T-helper 2 cell treated with Interferon-gamma antibody and Interleukin-4, amounts not matched to agents 5 μg/mL and 100 μg/mL, for 36 hours (primary cell): ENCODE data around the gene ARMC9.
"Not testable (repeated sequence)": the region's sequence is repeated elsewhere in the genome, so short reads cannot be mapped to it uniquely, and the experiment has no call there.

Source experiments
- DNase-seq: peaks from one replicate; pipeline ENCODE4 v3.0.0; 2021; ENCODE audit warnings: low spot score
- H3K27ac Mint-ChIP-seq: one replicate; pipeline ENCODE4 v1.8.0; 2021; ENCODE audit warnings: mild to moderate bottlenecking, mixed read lengths
- H3K27me3 Mint-ChIP-seq: one replicate; pipeline ENCODE4 v1.8.0; 2021; ENCODE audit warnings: low read depth, mixed read lengths
- H3K36me3 Mint-ChIP-seq: one replicate; pipeline ENCODE4 v1.8.0; 2021; ENCODE audit warnings: low read depth, mixed read lengths
- H3K4me1 Mint-ChIP-seq: one replicate; pipeline ENCODE4 v1.8.0; 2021; ENCODE audit warnings: low read depth, mixed read lengths
- H3K4me3 Mint-ChIP-seq: one replicate; pipeline ENCODE4 v1.8.0; 2022; ENCODE audit warnings: mild to moderate bottlenecking, moderate library complexity, mixed read lengths
- H3K9me3 Mint-ChIP-seq: one replicate; pipeline ENCODE4 v1.8.0; 2021; ENCODE audit warnings: mixed read lengths

Gene ARMC9

GRCh38 chr2:231300722-231301076 is 102.3 kb downstream of the ARMC9 start:
- H3K9me3 Mint-ChIP-seq: no peaks in the 10 kb centered on the region
- H3K27ac Mint-ChIP-seq: no peak overlapping the region
- no peaks in the 10 kb centered on the region for H3K4me1 Mint-ChIP-seq
- no peaks in the 10 kb centered on the region for H3K36me3 Mint-ChIP-seq
- DNase-seq: no peak
- no peak overlapping the region for H3K4me3 Mint-ChIP-seq
- H3K27me3 Mint-ChIP-seq: peaks cover 15% of the 10 kb centered on the region

GRCh38 chr2:231304259-231304658 is 105.8 kb downstream of the ARMC9 start:
- not testable (repeated sequence) for H3K27ac Mint-ChIP-seq, H3K4me3 Mint-ChIP-seq, DNase-seq, H3K36me3 Mint-ChIP-seq, H3K9me3 Mint-ChIP-seq, H3K4me1 Mint-ChIP-seq
- H3K27me3 Mint-ChIP-seq: peaks cover 12% of the 10 kb centered on the region

GRCh38 chr2:231305221-231305620 is 106.8 kb downstream of the ARMC9 start:
- Mint-ChIP-seq H3K36me3 (no peaks in the 10 kb centered on the region), H3K27ac (no peak overlapping the region), H3K27me3 (peaks cover 12% of the 10 kb centered on the region), H3K4me1 (no peaks in the 10 kb centered on the region), H3K9me3 (no peaks in the 10 kb centered on the region), H3K4me3 (no peak overlapping the region)
- DNase-seq: no peak

- H3K27me3 Mint-ChIP-seq: peaks cover 12% of the 10 kb centered on the region
- no peak overlapping the region for H3K27ac Mint-ChIP-seq
- no peak overlapping the region for H3K4me3 Mint-ChIP-seq
- H3K4me1 Mint-ChIP-seq: no peaks in the 10 kb centered on the region
- H3K9me3 Mint-ChIP-seq: no peaks in the 10 kb centered on the region
- no peaks in the 10 kb centered on the region for H3K36me3 Mint-ChIP-seq
- no peak for DNase-seq
These were observed 108.5 kb downstream of the ARMC9 start for GRCh38 chr2:231306791-231307393.

GRCh38 chr2:231308219-231308618 is 109.8 kb downstream of the ARMC9 start:
- H3K4me3 Mint-ChIP-seq: no peak overlapping the region
- DNase-seq: no peak

GRCh38 chr2:231308631-231309428 is 110.4 kb downstream of the ARMC9 start:
- no peaks in the 10 kb centered on the region for H3K4me1 Mint-ChIP-seq
- no peak for DNase-seq
- no peak overlapping the region for H3K4me3 Mint-ChIP-seq
- peaks cover 6% of the 10 kb centered on the region for H3K27me3 Mint-ChIP-seq
- no peaks in the 10 kb centered on the region for H3K36me3 Mint-ChIP-seq
- H3K9me3 Mint-ChIP-seq: no peaks in the 10 kb centered on the region
- no peak overlapping the region for H3K27ac Mint-ChIP-seq

More at GRCh38 chr2:231308219-231308618, 109.8 kb downstream of the ARMC9 start:
- H3K4me1 Mint-ChIP-seq: no peaks in the 10 kb centered on the region
- no peaks in the 10 kb centered on the region for H3K9me3 Mint-ChIP-seq
- H3K27me3 Mint-ChIP-seq: peaks cover 10% of the 10 kb centered on the region
- no peak overlapping the region for H3K27ac Mint-ChIP-seq
- no peaks in the 10 kb centered on the region for H3K36me3 Mint-ChIP-seq

- H3K36me3 Mint-ChIP-seq: no peaks in the 10 kb centered on the region
- no peaks in the 10 kb centered on the region for H3K4me1 Mint-ChIP-seq
- no peak overlapping the region for H3K4me3 Mint-ChIP-seq
- no peak overlapping the region for H3K27ac Mint-ChIP-seq
- H3K27me3 Mint-ChIP-seq: no peaks in the 10 kb centered on the region
- DNase-seq: no peak
- H3K9me3 Mint-ChIP-seq: peaks cover 5% of the 10 kb centered on the region
These were observed 113.6 kb downstream of the ARMC9 start for GRCh38 chr2:231312066-231312465.

GRCh38 chr2:231315896-231316295 is 117.5 kb downstream of the ARMC9 start:
- no peak for DNase-seq
- Mint-ChIP-seq H3K4me3 (no peak overlapping the region), H3K36me3 (no peaks in the 10 kb centered on the region), H3K27me3 (peaks cover 16% of the 10 kb centered on the region), H3K4me1 (no peaks in the 10 kb centered on the region), H3K27ac (no peak overlapping the region), H3K9me3 (peaks cover 13% of the 10 kb centered on the region)

GRCh38 chr2:231317579-231317978 is 119.1 kb downstream of the ARMC9 start:
- Mint-ChIP-seq H3K27ac (no peak overlapping the region), H3K27me3 (peaks cover 27% of the 10 kb centered on the region), H3K4me3 (no peak overlapping the region), H3K4me1 (no peaks in the 10 kb centered on the region), H3K36me3 (no peaks in the 10 kb centered on the region), H3K9me3 (peaks cover 13% of the 10 kb centered on the region)
- DNase-seq: no peak

GRCh38 chr2:231318436-231318835 is 120.0 kb downstream of the ARMC9 start:
- Mint-ChIP-seq H3K4me1 (no peaks in the 10 kb centered on the region), H3K36me3 (no peaks in the 10 kb centered on the region), H3K27me3 (peaks cover 27% of the 10 kb centered on the region), H3K27ac (no peak overlapping the region), H3K4me3 (no peak overlapping the region), H3K9me3 (peaks cover 13% of the 10 kb centered on the region)
- DNase-seq: no peak

GRCh38 chr2:231318954-231319353 is 120.5 kb downstream of the ARMC9 start:
- H3K4me3 Mint-ChIP-seq: no peak overlapping the region
- H3K9me3 Mint-ChIP-seq: peaks cover 13% of the 10 kb centered on the region
- H3K27ac Mint-ChIP-seq: no peak overlapping the region
- no peaks in the 10 kb centered on the region for H3K36me3 Mint-ChIP-seq
- no peak for DNase-seq
- no peaks in the 10 kb centered on the region for H3K4me1 Mint-ChIP-seq
- H3K27me3 Mint-ChIP-seq: peaks cover 27% of the 10 kb centered on the region

GRCh38 chr2:231319867-231320266 is 121.4 kb downstream of the ARMC9 start:
- Mint-ChIP-seq H3K4me1 (no peaks in the 10 kb centered on the region), H3K36me3 (no peaks in the 10 kb centered on the region), H3K9me3 (peaks cover 13% of the 10 kb centered on the region), H3K27me3 (peaks cover 27% of the 10 kb centered on the region), H3K4me3 (no peak overlapping the region), H3K27ac (no peak overlapping the region)
- no peak for DNase-seq

GRCh38 chr2:231321021-231321420 is 122.6 kb downstream of the ARMC9 start:
- peaks cover 27% of the 10 kb centered on the region for H3K27me3 Mint-ChIP-seq
- no peaks in the 10 kb centered on the region for H3K36me3 Mint-ChIP-seq
- H3K9me3 Mint-ChIP-seq: peaks cover 13% of the 10 kb centered on the region
- no peak overlapping the region for H3K4me3 Mint-ChIP-seq
- no peak overlapping the region for H3K27ac Mint-ChIP-seq
- DNase-seq: no peak
- H3K4me1 Mint-ChIP-seq: no peaks in the 10 kb centered on the region

GRCh38 chr2:231321556-231322334 is 123.3 kb downstream of the ARMC9 start:
- H3K27me3 Mint-ChIP-seq: peaks cover 27% of the 10 kb centered on the region
- DNase-seq: no peak
- H3K36me3 Mint-ChIP-seq: no peaks in the 10 kb centered on the region
- peaks cover 11% of the 10 kb centered on the region for H3K9me3 Mint-ChIP-seq
- no peaks in the 10 kb centered on the region for H3K4me1 Mint-ChIP-seq
- H3K4me3 Mint-ChIP-seq: no peak overlapping the region
- no peak overlapping the region for H3K27ac Mint-ChIP-seq
